ENCODE measurements around the gene RAB3IP. TPM values are rescaled to one million over a fixed set of nuclear protein-coding genes. Genes with fewer than 3 reads are reported as not detected.
"Not testable (repeated sequence)": the region's sequence is repeated elsewhere in the genome, so short reads cannot be mapped to it uniquely, and the experiment has no call there.

The RAB3IP gene
- total RNA-seq, 1 donor from 2014 or later, result 19.9 TPM

DNA sequence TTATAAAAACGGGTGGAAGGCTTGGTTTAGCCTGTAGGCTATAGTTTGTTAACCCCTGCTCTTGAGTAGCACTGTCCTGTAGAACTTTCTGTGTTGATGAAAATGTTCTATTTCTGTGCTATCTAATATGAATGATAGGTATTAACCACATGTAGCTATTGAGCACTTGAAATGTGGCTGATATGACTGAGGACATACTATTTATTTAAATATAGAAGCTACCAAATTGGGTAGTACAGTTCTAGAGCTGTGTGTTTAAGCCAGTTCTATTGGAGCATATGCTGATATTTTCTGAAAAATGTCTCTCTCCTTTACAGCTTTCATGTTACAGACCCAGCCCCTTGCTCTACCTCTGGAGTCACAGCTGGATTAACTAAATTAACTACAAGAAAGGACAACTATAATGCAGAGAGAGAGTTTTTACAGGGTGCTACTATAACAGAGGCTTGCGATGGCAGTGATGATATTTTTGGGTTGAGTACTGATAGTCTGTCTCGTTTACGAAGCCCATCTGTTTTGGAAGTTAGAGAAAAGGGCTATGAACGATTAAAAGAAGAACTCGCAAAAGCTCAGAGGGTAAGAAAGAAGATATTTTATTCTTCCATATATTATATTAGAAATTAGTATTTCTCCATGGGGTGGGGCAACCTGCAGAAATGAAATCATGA lies 17.6 kb downstream of the RAB3IP start:
- DNase-seq, result no peak

GRCh38 chr12:69758105-69758504 lies 19.4 kb downstream of the RAB3IP start:
- DNase-seq, result no peak

DNA sequence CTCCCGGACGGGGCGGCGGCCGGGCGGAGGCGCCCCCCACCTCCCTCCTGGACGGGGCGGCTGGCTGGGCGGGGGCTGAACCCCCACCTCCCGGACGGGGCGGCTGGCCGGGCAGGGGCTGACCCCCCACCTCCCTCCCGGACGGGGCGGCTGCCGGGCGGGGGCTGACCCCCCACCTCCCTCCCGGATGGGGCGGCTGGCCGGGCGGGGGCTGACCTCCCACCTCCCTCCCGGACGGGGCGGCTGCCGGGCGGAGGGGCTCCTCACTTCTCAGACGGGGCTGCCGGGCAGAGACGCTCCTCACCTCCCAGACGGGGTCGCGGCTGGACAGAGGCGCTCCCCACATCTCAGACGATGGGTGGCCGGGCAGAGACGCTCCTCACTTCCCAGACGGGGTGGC lies 20.9 kb downstream of the RAB3IP start:
- not testable (repeated sequence) for DNase-seq

GRCh38 chr12:69765515-69765914 lies 26.9 kb downstream of the RAB3IP start:
- no peak for DNase-seq

DNA sequence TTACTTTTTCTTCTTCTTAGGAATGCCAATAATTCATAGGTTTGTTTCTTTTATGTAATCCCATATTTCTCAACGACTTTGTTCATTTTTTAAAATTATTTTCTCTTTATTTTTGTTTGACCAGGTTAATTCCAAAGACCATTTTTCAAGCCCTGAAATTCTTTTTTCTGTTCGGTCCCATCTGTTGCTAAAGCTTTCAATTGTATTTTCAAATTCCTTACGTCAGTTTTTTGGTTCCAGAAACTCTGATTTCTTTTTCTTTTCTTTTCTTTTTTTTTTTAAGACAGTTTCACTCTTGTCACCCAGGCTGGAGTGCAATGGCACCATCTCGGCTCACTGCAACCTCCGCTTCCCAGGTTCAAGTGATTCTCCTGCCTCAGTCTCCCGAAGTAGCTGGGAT lies 27.6 kb downstream of the RAB3IP start:
- no peak for DNase-seq

GRCh38 chr12:69779928-69780327 lies 41.3 kb downstream of the RAB3IP start:
- DNase-seq, result peak; percentile 75

DNA sequence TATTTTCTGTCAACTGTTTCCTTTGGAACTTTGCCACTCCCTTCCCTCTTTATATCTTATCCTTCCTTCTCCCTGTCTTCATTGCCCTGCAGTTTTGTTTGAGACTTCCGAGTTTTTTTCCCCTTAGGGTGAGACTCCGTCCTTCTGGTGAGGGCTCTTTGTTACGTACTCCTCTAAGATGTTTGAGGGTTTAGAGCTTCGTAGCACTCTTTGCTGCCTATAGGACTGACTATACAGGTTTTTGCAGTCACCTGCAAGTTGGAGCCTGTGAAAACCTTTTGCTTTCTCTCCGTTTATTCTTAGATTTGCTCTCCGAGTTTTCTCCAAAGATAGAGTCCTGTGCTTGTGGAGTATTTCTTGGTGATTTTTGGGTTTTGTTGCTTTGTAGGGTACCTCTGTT lies 44.7 kb downstream of the RAB3IP start:
- no peak for DNase-seq

- no peak for DNase-seq
Observed at GRCh38 chr12:69789351-69789750, 50.7 kb downstream of the RAB3IP start.

DNA sequence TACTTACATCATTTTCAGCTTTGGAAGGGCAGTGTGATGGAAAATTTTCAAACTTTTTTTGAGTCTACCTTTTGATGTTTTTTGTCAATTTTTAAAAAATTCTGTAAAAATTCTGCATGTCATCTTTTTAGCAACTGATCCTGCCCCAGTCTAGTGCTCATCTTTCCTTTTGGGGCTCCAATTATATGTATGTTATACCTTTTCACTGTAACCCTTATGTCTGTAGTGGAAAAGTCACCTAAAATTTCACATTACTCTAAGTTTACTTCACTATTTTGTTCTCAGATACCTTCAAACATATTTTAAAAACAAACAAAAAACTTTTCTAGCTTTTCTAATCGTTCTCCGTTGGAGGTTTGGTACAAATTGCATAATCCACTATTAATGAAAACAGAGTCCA lies 53.9 kb downstream of the RAB3IP start:
- DNase-seq, result no peak

DNA sequence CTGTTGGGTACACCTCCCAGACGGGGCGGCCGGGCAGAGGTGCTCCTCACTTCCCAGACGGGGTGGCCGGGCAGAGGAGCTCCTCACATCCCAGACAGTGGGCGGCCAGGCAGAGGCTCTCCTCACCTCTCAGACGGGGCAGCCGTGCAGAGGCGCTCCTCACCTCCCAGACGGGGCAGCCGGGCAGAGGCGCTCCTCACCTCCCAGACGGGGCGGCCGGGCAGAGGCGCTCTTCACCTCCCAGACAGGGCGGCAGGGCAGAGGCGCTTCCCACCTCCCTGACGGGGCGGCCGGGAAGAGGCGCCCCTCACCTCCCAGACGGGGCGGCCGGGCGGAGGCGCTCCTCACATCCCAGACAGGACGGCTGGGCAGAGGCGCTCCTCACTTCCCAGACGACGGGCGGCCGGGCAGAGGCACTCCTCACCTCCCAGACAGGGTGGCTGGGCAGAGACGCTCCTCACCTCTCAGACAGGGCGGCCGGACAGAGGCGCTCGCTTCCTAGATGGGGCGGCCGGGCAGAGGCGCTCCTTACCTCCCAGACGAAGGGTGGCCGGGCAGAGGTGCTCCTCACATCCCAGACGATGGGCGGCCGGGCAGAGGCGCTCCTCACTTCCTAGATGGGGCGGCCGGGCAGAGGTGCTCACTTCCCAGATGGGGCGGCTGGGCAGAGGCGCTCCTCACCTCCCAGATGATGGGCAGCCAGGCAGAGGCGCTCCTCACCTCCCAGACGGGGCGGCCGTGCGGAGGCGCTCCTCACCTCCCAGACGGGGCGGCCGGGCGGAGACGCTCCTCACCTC lies 68.6 kb downstream of the RAB3IP start:
- DNase-seq, result not testable (repeated sequence)

DNA sequence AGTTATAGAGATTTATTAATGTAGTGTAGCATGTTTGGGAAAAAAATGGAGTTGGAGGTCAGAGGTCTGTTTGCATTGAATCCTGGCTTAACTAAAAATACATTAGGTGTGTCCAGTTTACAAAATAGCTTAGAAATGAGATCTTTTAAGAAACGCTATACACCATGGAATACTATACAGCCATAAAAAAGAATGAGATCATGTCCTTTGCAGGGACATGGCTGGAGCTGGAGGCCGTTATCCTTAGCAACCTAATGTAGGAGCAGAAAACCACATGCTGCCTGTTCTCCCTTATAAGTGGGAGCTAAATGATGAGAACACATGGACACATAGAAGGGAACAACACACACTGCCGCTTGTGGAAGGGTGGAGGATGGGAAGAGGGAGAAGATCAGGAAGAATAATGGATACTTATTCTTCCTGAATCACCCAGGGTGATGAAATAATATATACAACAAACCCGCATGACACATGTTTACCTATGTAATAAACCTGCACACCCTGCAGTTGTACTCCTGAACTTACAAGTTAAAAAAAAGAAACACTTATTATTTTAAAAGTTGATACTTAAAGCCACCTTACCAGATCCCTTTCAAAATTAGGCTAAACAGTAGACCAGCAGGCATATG lies 72.3 kb downstream of the RAB3IP start:
- DNase-seq, result no peak

- no peak for DNase-seq
Observed at GRCh38 chr12:69816082-69816481, 77.4 kb downstream of the RAB3IP start.

DNA sequence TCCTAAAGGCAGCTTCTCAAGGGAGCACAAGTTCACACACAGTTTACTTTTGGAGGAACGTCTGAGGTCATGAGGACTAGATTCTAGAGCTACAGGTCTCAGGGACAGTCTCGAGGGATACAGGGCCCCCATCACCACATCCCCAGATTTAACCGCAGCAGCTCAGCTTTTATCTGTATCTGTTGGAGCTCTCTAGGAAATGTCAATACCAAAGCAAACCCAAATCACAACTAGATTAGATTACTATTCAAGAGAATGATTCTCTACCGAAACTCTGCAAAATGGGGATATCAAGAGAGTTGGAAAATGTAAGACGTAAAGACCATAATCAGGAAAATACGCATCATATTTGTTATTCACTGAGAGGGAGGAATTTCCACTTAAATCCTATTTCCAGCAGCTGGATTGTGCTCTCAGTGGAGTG lies 82.4 kb downstream of the RAB3IP start:
- no peak for DNase-seq

- peak; percentile 80 for DNase-seq
Observed at GRCh38 chr12:69821456-69822159, 82.9 kb downstream of the RAB3IP start.

DNA sequence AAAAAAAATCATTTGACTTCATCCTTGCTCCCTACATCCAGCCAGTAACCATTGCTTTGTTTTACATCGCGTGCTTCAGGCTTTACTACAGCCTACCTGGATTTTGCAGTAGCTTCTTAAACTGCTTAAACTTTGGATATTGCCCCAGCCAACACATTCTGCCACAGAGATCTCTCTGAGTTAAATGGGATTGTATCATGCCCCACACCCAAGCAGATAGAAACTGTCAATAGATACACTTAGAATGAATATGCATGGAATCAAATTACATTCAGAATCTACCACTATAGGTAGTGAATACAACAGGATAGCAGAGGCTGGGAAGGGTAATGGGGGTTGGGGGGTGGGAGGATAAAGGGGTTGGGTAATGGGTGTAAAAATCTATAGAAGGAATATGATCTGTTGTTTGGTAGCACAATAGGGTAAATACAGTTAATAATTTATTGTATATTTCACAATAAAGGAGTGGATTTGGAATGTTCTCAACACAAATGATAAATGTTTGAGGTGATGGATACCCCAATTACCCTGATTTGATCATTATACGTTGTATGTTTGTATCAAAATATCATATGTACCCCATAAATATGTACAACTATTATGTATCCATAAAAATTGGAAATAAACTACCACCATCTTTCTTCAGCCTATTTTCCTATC lies 83.7 kb downstream of the RAB3IP start:
- no peak for DNase-seq

- no peak for DNase-seq
Observed at GRCh38 chr12:69824028-69824427, 85.4 kb downstream of the RAB3IP start.

DNA sequence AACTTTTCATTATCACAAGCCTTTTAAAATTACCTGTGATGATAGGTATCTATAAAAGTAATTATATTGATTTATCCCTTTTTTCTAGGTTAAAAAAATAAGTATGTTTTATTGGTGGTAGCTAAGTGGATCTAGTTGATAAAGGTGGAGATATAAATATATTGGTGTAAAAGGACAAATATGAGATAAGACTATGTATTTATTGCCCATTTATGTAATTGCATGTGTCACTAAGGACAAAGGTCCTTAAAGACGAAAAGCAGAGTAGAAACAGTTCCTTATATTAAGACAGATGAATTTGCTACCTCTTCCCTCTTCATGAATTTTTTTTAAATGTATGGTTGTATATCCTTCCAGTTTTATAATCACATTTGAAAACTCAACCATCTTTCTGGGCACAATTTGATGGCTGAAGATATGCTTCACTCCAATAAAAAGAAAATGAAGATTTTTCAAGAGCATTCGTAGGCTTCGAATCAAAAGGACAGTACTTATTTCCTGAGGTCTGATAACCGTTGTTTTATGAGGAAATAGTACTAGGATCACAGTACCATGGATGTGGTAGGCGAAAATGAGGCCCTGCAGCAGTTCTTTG lies 86.4 kb downstream of the RAB3IP start, which contains the start of gene MYRFL:
Gene MYRFL (plus strand): TSS at position 262 of the 595 bp plus-strand sequence. CDS start 291 bp downstream, at position 553.
- no peak for DNase-seq

DNA sequence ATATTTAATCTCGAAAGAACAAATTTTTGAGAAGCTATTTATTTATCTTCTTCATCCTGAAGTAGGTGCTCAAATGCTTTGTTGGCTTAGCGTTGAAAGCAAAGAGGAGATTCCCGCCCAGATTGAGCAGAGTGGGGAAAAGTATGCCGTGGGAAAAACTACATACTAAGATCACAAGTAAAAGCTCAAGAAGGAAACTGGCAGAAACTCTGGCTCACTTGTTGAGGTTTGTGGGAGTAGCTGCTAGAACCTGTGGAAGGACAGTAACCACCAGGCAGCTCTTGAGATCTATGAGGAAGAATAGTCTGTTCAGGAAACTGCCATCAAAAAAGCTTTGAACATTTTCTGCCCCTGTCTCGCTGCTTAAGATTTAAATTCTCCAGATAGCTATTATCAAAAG lies 90.2 kb downstream of the RAB3IP start:
- DNase-seq, result no peak

DNA sequence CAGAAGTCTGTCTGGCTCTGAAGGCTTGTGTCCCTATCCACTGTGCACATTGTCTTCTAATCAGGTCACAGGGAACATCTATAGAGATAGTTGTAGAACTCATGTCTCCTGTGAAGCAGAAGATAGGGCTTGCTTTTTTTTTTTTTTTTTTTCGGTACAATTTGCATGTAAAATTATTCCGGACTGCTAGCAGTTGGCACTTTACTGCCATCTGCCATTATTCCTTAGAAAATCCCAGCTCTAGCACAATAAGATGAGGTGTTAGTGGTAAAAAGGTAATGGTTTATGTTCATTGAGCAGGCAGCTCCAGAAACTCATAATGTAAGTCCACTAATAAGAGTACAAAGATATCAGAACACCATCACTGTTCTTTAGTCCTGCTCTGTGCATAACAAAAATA lies 95.0 kb downstream of the RAB3IP start:
- DNase-seq, result no peak

DNA sequence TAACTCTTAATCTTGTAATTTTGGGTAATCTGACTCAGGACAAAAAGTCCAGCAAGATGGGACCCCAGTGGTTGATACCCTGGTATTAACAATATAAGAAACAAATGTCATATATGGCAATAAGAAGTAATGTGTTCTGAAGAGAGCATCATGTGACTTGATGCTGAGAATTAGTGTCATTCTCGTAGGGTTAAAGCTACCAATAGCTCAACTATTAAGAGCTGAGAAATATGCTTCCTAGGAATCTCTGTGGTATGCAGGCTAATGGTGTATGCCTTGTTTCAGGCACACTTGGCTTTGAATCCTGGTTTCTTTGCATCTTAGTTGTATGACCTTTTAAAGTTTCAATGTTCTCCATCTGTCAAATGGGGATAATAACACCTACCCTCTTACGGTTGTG lies 95.5 kb downstream of the RAB3IP start:
- no peak for DNase-seq

- DNase-seq, result no peak
Observed at GRCh38 chr12:69834576-69834975, 95.9 kb downstream of the RAB3IP start.

GRCh38 chr12:69835081-69835480 lies 96.4 kb downstream of the RAB3IP start:
- no peak for DNase-seq

All from dermis blood vessel endothelial cell (primary cell).